ENCODE measurements around the gene SLC16A9.

DNA sequence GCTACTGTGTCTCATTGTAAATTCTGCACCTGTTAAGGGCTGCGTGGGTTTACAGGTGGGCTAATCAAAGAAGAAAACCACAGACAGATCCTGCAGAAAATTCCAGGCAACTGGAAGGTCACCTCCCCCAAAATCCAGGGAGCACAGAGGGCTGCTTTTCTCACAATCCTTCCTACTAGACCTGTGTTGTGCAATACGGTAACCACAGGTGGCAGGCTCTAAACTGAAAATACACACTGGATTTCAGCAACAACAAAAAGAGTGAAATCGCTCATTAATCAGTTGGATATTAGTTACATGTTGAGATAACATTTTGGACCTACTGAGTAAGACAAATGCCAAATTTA, 83.2 kb downstream of the SLC16A9 start:
- TF ChIP-seq ZNF384 (IDR thresholded peaks at IDR 0.05) = no peak
- no peak for TF ChIP-seq LEF1 (IDR thresholded peaks at IDR 0.05; ENCODE audit: borderline replicate concordance)
- no peak for TF ChIP-seq FOXM1 (IDR thresholded peaks at IDR 0.05; ENCODE audit: borderline replicate concordance)
- TF ChIP-seq SUZ12 (IDR thresholded peaks at IDR 0.05) = no peak
- TF ChIP-seq TARDBP (IDR thresholded peaks at IDR 0.05) = no peak
- TF ChIP-seq L3MBTL2 (conservative IDR thresholded peaks at IDR 0.05) = no peak

Measured in HEK293T (cell line).